Endothelial cell (in vitro differentiated cells): ENCODE measurements around the gene ADAT2. TPM values are rescaled to one million over a fixed set of nuclear protein-coding genes. Genes with fewer than 3 reads are reported as not detected.
"Not testable (repeated sequence)": the region's sequence is repeated elsewhere in the genome, so short reads cannot be mapped to it uniquely, and the experiment has no call there.

ENCODE experiments used
- DNase-seq: peaks from one replicate; pipeline ENCODE4 v3.0.0; 2021; ENCODE audit warnings: low spot score
- H3K27ac Mint-ChIP-seq: one replicate; pipeline ENCODE4 v1.8.0; 2021; ENCODE audit warnings: mixed read lengths, inconsistent platforms; ENCODE audit not compliant: unreplicated experiment
- H3K27me3 Mint-ChIP-seq: one replicate; pipeline ENCODE4 v1.8.0; 2021; ENCODE audit warnings: mild to moderate bottlenecking, moderate library complexity, mixed read lengths, inconsistent platforms; ENCODE audit not compliant: unreplicated experiment
- H3K36me3 Mint-ChIP-seq: one replicate; pipeline ENCODE4 v1.8.0; 2021; ENCODE audit warnings: mild to moderate bottlenecking, low read depth, mixed read lengths, inconsistent platforms; ENCODE audit not compliant: unreplicated experiment
- H3K4me1 Mint-ChIP-seq: one replicate; pipeline ENCODE4 v1.8.0; 2021; ENCODE audit warnings: mild to moderate bottlenecking, mixed read lengths, inconsistent platforms; ENCODE audit not compliant: unreplicated experiment
- H3K4me3 Mint-ChIP-seq: one replicate; pipeline ENCODE4 v1.8.0; 2021; ENCODE audit warnings: mild to moderate bottlenecking, mixed read lengths, inconsistent platforms; ENCODE audit not compliant: unreplicated experiment
- H3K9me3 Mint-ChIP-seq: one replicate; pipeline ENCODE4 v1.8.0; 2021; ENCODE audit warnings: mixed read lengths, inconsistent platforms; ENCODE audit not compliant: unreplicated experiment
- CTCF ChIP-seq: fragments of 200-600 bp; sonication (generic); IDR thresholded peaks from one replicate; pipeline ENCODE4 v1.5.0; 2021; ENCODE audit warnings: antibody characterized with exemption; ENCODE audit not compliant: unreplicated experiment
- total RNA-seq: library from RNA; stranded (reverse); fragmentation: NEBNext Ultra II Directional; extraction: Animal tissue kit (Norgen Biotek cat#: 25700); gene quantifications from one replicate; pipeline ENCODE4 v1.2.1, GENCODE V29; 2021; ENCODE audit not compliant: unreplicated experiment

Gene ADAT2
- total RNA-seq, 1 donor from 2014 or later = 10.0 TPM

GRCh38 chr6:143471822-143472221 lies 21.3 kb upstream of the ADAT2 start:
- no peak for TF ChIP-seq CTCF
- no peaks in the 10 kb centered on the region for H3K27me3 Mint-ChIP-seq

GRCh38 chr6:143468823-143469222 lies 18.3 kb upstream of the ADAT2 start:
- not testable (repeated sequence) for H3K27ac Mint-ChIP-seq, H3K36me3 Mint-ChIP-seq, DNase-seq, H3K27me3 Mint-ChIP-seq, H3K4me1 Mint-ChIP-seq, H3K4me3 Mint-ChIP-seq, H3K9me3 Mint-ChIP-seq

More at GRCh38 chr6:143471822-143472221, 21.3 kb upstream of the ADAT2 start:
- Mint-ChIP-seq H3K36me3 (peaks cover 16% of the 10 kb centered on the region), H3K27ac (no peak overlapping the region), H3K9me3 (no peaks in the 10 kb centered on the region), H3K4me1 (no peaks in the 10 kb centered on the region), H3K4me3 (no peak overlapping the region)
- no peak for DNase-seq

- H3K4me3 Mint-ChIP-seq = no peak overlapping the region
- H3K4me1 Mint-ChIP-seq = no peaks in the 10 kb centered on the region
- no peak overlapping the region for H3K27ac Mint-ChIP-seq
- DNase-seq = no peak
- no peaks in the 10 kb centered on the region for H3K9me3 Mint-ChIP-seq
- peaks cover under 1% of the 10 kb centered on the region for H3K36me3 Mint-ChIP-seq
- H3K27me3 Mint-ChIP-seq = no peaks in the 10 kb centered on the region
- no peak for TF ChIP-seq CTCF
Observed at GRCh38 chr6:143468026-143468425, 17.5 kb upstream of the ADAT2 start.

GRCh38 chr6:143465546-143465945 lies 15.1 kb upstream of the ADAT2 start:
- Mint-ChIP-seq H3K27me3 (peaks cover 1% of the 10 kb centered on the region), H3K27ac (no peak overlapping the region), H3K4me3 (no peak overlapping the region), H3K4me1 (no peaks in the 10 kb centered on the region), H3K9me3 (no peaks in the 10 kb centered on the region), H3K36me3 (peaks cover 4% of the 10 kb centered on the region)
- no peak for DNase-seq
- no peak for TF ChIP-seq CTCF

GRCh38 chr6:143457563-143458359 lies 7.3 kb upstream of the ADAT2 start:
- Mint-ChIP-seq H3K36me3 (peaks cover 4% of the 10 kb centered on the region), H3K27ac (no peak overlapping the region), H3K4me3 (no peak overlapping the region), H3K9me3 (no peaks in the 10 kb centered on the region), H3K4me1 (no peaks in the 10 kb centered on the region), H3K27me3 (peaks cover 1% of the 10 kb centered on the region)
- no peak for DNase-seq
- TF ChIP-seq CTCF = no peak
